ENCODE data around the gene WARS2.

DNA sequence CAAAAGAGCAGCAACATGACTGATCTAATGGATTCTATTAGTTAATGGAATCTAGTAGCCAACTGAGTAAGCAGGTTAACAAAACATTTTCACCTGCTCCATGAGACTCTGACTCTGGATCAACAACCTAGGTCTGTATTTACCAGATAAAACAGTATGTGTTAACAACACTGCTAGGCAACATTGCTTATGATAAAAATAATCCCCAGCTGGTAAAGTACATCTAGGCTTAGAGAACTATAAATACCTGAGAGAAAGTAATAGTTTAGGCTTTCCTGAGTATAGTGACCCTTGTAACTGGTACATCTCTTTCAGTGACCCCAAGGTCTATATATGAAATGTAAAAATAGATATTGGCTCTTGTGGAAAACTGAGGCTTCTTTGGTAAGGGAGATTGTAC lies 78.8 kb downstream of the WARS2 start:
- TF ChIP-seq, protein P1, sequence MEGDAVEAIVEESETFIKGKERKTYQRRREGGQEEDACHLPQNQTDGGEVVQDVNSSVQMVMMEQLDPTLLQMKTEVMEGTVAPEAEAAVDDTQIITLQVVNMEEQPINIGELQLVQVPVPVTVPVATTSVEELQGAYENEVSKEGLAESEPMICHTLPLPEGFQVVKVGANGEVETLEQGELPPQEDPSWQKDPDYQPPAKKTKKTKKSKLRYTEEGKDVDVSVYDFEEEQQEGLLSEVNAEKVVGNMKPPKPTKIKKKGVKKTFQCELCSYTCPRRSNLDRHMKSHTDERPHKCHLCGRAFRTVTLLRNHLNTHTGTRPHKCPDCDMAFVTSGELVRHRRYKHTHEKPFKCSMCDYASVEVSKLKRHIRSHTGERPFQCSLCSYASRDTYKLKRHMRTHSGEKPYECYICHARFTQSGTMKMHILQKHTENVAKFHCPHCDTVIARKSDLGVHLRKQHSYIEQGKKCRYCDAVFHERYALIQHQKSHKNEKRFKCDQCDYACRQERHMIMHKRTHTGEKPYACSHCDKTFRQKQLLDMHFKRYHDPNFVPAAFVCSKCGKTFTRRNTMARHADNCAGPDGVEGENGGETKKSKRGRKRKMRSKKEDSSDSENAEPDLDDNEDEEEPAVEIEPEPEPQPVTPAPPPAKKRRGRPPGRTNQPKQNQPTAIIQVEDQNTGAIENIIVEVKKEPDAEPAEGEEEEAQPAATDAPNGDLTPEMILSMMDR (IDR thresholded peaks at IDR 0.05; ENCODE audit: low read length), result no peak
- TF ChIP-seq EZH2 (IDR thresholded peaks at IDR 0.05; ENCODE audit: borderline replicate concordance, low read length), result no peak

Measured in OCI-LY1 (cell line).